K562 (cell line): Measurements from ENCODE around the gene DHDDS. TPM values are rescaled to one million over a fixed set of nuclear protein-coding genes. Genes with fewer than 3 reads are reported as not detected.

ENCODE experiments used
- polyA plus RNA-seq, 8 experiments: library from polyadenylated mRNA; depleted of rRNA in 4 of 8; stranded (reverse) in 5 of 8; unstranded in 3 of 8; fragments of >200 nt; fragmentation: Nextera tagmentation in 2 of 8; fragmentation: Illumina TruSeq in 1 of 8; extraction: Ambion mirVana in 2 of 8; extraction: Trizol in 1 of 8; gene quantifications; 2 replicates each; pipeline versions ENCODE4 v1.2.1 to v1.2.3, GENCODE V29; 2011 to 2014; ENCODE audit warnings: inconsistent platforms in 1 of 8, missing spikeins in 1 of 8
- total RNA-seq, 7 experiments: library from RNA; depleted of rRNA in 6 of 7; stranded (reverse); fragments of >200 nt in 6 of 7; fragmentation: Illumina TruSeq in 2 of 7; extraction: Trizol in 2 of 7; gene quantifications; 2 replicates each; pipeline versions ENCODE4 v1.2.1 to v1.2.3, GENCODE V29; 2011 to 2021; ENCODE audit warnings: low replicate concordance in 1 of 7
- TF ChIP-seq, protein P1 (sequence below), 2 experiments: fragments of 450-650 bp in 1 of 2; sonication (generic) in 1 of 2; formaldehyde crosslinking in 1 of 2; IDR thresholded peaks; 2 replicates each; pipeline versions ENCODE4 v1.7.1 to v1.9.0; 2016 to 2022; ENCODE audit warnings: inconsistent platforms in 1 of 2, mild to moderate bottlenecking in 1 of 2, missing genetic modification reagents in 1 of 2

The DHDDS gene
- total and polyA plus RNA-seq, 9 of the 15 experiments (the other 6 are each of a cell fraction or from before 2014, with no cell fraction given): 33.3 to 55.0 (median 44.3) TPM

DNA sequence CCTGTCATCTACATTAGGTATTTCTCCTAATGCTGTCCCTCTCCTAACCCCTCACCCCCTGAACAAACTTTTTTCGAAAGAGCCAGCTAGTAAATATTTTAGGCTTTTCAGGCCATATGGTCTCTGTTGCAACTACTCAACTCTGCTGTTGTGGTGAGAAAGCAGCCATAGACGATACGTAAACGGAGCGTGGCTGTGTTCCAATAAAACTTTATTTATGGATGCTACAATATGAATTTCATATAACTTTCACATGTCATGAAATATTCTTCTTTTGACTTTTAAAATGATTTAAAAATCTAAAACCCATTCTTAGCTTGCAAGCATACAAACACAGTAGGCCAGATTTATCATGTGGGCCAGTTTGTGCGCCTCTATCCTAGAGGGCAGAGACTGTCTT lies 86.2 kb downstream of the DHDDS start (continued):
- TF ChIP-seq, protein P1, sequence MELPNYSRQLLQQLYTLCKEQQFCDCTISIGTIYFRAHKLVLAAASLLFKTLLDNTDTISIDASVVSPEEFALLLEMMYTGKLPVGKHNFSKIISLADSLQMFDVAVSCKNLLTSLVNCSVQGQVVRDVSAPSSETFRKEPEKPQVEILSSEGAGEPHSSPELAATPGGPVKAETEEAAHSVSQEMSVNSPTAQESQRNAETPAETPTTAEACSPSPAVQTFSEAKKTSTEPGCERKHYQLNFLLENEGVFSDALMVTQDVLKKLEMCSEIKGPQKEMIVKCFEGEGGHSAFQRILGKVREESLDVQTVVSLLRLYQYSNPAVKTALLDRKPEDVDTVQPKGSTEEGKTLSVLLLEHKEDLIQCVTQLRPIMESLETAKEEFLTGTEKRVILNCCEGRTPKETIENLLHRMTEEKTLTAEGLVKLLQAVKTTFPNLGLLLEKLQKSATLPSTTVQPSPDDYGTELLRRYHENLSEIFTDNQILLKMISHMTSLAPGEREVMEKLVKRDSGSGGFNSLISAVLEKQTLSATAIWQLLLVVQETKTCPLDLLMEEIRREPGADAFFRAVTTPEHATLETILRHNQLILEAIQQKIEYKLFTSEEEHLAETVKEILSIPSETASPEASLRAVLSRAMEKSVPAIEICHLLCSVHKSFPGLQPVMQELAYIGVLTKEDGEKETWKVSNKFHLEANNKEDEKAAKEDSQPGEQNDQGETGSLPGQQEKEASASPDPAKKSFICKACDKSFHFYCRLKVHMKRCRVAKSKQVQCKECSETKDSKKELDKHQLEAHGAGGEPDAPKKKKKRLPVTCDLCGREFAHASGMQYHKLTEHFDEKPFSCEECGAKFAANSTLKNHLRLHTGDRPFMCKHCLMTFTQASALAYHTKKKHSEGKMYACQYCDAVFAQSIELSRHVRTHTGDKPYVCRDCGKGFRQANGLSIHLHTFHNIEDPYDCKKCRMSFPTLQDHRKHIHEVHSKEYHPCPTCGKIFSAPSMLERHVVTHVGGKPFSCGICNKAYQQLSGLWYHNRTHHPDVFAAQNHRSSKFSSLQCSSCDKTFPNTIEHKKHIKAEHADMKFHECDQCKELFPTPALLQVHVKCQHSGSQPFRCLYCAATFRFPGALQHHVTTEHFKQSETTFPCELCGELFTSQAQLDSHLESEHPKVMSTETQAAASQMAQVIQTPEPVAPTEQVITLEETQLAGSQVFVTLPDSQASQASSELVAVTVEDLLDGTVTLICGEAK (IDR thresholded peaks at IDR 0.05): peak; percentile 85
- TF ChIP-seq, protein P1 (CRISPR knock-in tag; IDR thresholded peaks at IDR 0.05): 0 out of 2 replicates have a peak, but pooled peaks have one; percentile 38
